Upper lobe of right lung (tissue), 1 donor: ENCODE results near the gene RADX. TPM values are rescaled to one million over a fixed set of nuclear protein-coding genes. Genes with fewer than 3 reads are reported as not detected.

Experiments used
- ATAC-seq: fragments of 200-7000 bp; cut with Tn5 transposase; one replicate; pipeline ENCODE4 v1.9.1; 2020; ENCODE audit warnings: mild to moderate bottlenecking, moderate library complexity
- DNase-seq: peaks from one replicate; pipeline ENCODE4 v3.0.0-alpha.2; 2020
- H3K27ac ChIP-seq: fragments of 200-600 bp; one replicate; pipeline ENCODE4 v1.8.0; 2022
- H3K27me3 ChIP-seq: fragments of 200-600 bp; one replicate; pipeline ENCODE4 v1.8.0; 2022; ENCODE audit warnings: mild to moderate bottlenecking
- H3K36me3 ChIP-seq: fragments of 200-600 bp; one replicate; pipeline ENCODE4 v1.8.0; 2022
- H3K4me1 ChIP-seq: fragments of 200-600 bp; one replicate; pipeline ENCODE4 v1.8.0; 2022
- H3K4me3 ChIP-seq: fragments of 200-600 bp; one replicate; pipeline ENCODE4 v1.8.0; 2022; ENCODE audit warnings: mild to moderate bottlenecking
- H3K9me3 ChIP-seq: fragments of 200-600 bp; one replicate; pipeline ENCODE4 v1.8.0; 2022
- intact Hi-C: fragments of 100-400 bp; cut with DNase I; formaldehyde crosslinking; loops from one replicate; pipeline ENCODE4 v1.11.0; 2022
- total RNA-seq: library from RNA; stranded (reverse); fragmentation: NEBNext Ultra II Directional; extraction: Animal tissue kit (Norgen Biotek cat#: 25700); gene quantifications from one replicate; pipeline ENCODE4 v1.2.1, GENCODE V29; 2021
- TF ChIP-seq, protein P1 (sequence below): fragments of 200-600 bp; IDR thresholded peaks from one replicate; pipeline ENCODE4 v1.8.0; 2022; ENCODE audit warnings: antibody characterized with exemption
- donor health status: DM: no; HTN: yes; CAD: no; lungs with severe emphysema.

Gene RADX
- total RNA-seq, 1 donor from 2014 or later, result 2.4 TPM

GRCh38 chrX:106707771-106708454, 96.1 kb downstream of the RADX start:
- Histone ChIP-seq H3K9me3 (no peaks in the 10 kb centered on the region), H3K4me3 (no peak overlapping the region), H3K36me3 (no peaks in the 10 kb centered on the region), H3K27ac (no peak overlapping the region), H3K4me1 (no peaks in the 10 kb centered on the region), H3K27me3 (no peaks in the 10 kb centered on the region)
- intact Hi-C loops, result no loop called here
- TF ChIP-seq, protein P1, sequence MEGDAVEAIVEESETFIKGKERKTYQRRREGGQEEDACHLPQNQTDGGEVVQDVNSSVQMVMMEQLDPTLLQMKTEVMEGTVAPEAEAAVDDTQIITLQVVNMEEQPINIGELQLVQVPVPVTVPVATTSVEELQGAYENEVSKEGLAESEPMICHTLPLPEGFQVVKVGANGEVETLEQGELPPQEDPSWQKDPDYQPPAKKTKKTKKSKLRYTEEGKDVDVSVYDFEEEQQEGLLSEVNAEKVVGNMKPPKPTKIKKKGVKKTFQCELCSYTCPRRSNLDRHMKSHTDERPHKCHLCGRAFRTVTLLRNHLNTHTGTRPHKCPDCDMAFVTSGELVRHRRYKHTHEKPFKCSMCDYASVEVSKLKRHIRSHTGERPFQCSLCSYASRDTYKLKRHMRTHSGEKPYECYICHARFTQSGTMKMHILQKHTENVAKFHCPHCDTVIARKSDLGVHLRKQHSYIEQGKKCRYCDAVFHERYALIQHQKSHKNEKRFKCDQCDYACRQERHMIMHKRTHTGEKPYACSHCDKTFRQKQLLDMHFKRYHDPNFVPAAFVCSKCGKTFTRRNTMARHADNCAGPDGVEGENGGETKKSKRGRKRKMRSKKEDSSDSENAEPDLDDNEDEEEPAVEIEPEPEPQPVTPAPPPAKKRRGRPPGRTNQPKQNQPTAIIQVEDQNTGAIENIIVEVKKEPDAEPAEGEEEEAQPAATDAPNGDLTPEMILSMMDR, result no peak
- ATAC-seq, result no peak
- DNase-seq, result no peak

DNA sequence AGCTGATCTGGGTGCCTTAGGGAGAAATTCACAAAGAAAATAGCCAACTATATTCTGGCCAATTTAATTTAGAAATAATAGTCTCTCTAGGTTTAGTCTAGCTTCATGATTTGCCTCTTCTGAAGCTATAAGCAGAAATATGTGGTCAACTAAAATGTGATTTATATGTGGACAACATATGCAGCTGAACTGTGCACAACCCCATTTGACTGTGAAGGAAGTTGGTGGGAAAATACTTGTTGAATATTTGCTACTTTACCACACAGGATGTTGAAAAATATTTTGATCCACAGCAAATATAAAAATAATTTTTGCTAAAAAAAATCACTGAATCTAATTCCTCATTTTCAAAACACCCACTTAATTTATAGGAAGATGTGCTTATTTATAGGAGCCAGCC, 99.0 kb downstream of the RADX start:
- intact Hi-C loops, result no loop called here
- Histone ChIP-seq H3K36me3 (no peaks in the 10 kb centered on the region), H3K27ac (no peak overlapping the region), H3K4me1 (no peaks in the 10 kb centered on the region), H3K27me3 (no peaks in the 10 kb centered on the region), H3K4me3 (no peak overlapping the region), H3K9me3 (no peaks in the 10 kb centered on the region)
- no peak for DNase-seq
- TF ChIP-seq, protein P1, result no peak
- no peak for ATAC-seq

- ATAC-seq (no peak), DNase-seq (no peak)
- intact Hi-C loops, result no loop called here
- TF ChIP-seq, protein P1, result no peak
- Histone ChIP-seq H3K4me3 (no peak overlapping the region), H3K9me3 (no peaks in the 10 kb centered on the region), H3K27me3 (no peaks in the 10 kb centered on the region), H3K4me1 (no peaks in the 10 kb centered on the region), H3K36me3 (no peaks in the 10 kb centered on the region), H3K27ac (no peak overlapping the region)
Measured at GRCh38 chrX:106711375-106711774, 99.6 kb downstream of the RADX start.

DNA sequence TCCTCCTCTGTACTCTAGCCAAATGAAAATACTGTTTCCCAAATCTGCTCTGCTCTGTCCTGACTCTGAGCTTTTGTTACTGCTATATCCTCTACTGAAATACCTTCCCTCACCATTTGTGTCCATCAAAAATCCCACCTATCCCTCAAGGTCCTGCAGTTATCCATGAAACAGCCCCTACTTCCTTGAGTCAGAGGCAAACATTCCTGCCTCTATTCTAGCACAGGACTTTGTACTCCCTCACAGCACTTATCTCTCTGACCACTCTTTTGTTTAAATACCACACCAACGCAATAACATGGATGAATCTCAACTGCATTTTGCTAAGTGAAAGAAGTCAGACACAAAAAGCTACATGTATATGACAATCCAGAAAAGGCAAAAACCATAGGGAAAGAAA, 104.2 kb downstream of the RADX start:
- H3K27me3 ChIP-seq, result no peaks in the 10 kb centered on the region
- H3K36me3 ChIP-seq, result no peaks in the 10 kb centered on the region
- TF ChIP-seq, protein P1, result no peak
- DNase-seq (no peak), ATAC-seq (no peak)
- H3K4me1 ChIP-seq, result no peaks in the 10 kb centered on the region
- H3K27ac ChIP-seq, result no peak overlapping the region
- intact Hi-C loops, result no loop called here
- no peaks in the 10 kb centered on the region for H3K9me3 ChIP-seq
- no peak overlapping the region for H3K4me3 ChIP-seq

DNA sequence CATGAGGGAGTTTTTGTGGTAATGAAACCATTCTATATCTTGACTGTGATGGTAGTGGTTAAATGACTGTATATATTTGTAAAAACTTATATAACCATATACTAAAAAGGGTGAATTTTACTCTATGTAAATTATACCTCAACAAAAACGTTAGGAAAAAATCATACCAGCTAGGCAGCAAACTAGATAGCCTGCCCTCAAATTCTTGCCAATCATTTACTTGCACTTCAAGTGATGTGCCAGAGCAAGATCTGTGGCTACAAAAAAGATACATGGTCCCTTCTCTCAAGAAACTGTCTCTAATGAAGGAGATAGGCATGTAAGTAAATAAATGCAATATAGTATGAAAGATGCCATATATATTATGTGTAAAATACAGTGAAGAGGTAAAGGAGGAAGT, 104.7 kb downstream of the RADX start:
- H3K4me3 ChIP-seq, result no peak overlapping the region
- DNase-seq (no peak), ATAC-seq (no peak)
- TF ChIP-seq, protein P1, result no peak
- intact Hi-C loops, result no loop called here
- H3K36me3 ChIP-seq, result no peaks in the 10 kb centered on the region
- H3K27ac ChIP-seq, result no peak overlapping the region
- H3K27me3 ChIP-seq, result no peaks in the 10 kb centered on the region
- no peaks in the 10 kb centered on the region for H3K4me1 ChIP-seq
- no peaks in the 10 kb centered on the region for H3K9me3 ChIP-seq

DNA sequence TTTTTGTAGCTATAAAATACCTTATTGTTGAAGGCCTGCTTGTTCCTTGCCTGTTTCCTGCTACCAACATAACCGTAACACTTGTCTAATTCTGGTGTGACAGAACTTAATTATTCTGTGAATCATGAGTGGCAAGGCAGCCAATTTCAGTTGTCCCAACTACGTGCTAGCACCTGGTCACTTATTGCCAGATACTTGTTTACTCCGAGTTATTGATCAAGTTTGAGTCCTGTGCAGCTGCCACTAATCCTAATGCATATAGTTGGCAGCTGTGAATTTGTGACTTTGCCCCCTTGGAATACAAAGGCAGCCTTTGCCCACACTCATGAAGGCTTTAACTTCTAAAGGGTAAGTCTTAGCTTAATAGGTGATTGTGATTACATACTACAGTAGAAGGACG, 106.9 kb downstream of the RADX start:
- H3K27ac ChIP-seq, result no peak overlapping the region
- no peaks in the 10 kb centered on the region for H3K27me3 ChIP-seq
- DNase-seq (no peak), ATAC-seq (no peak)
- TF ChIP-seq, protein P1, result no peak
- no peaks in the 10 kb centered on the region for H3K9me3 ChIP-seq
- no peaks in the 10 kb centered on the region for H3K4me1 ChIP-seq
- intact Hi-C loops, result no loop called here
- no peaks in the 10 kb centered on the region for H3K36me3 ChIP-seq
- H3K4me3 ChIP-seq, result no peak overlapping the region
